Aorta (tissue), 5 donors: ENCODE results near the gene ARHGEF17. TPM values are rescaled to one million over a fixed set of nuclear protein-coding genes. Genes with fewer than 3 reads are reported as not detected.

Experiments
- ATAC-seq: fragments of 200-7000 bp; cut with Tn5 transposase; one replicate; pipeline ENCODE4 v1.9.1; 2022; ENCODE audit warnings: moderate library complexity; ENCODE audit not compliant: low FRiP score
- DNase-seq, 2 donors: peaks; one replicate each; pipeline ENCODE4 v3.0.0-alpha.2; 2020
- H3K27ac ChIP-seq, 2 donors: one replicate each; pipeline ENCODE4 v1.5.1; 2013; ENCODE audit warnings: low read length in 2 of 2, mild to moderate bottlenecking in 2 of 2, moderate library complexity in 2 of 2, control low read depth in 1 of 2, inconsistent platforms in 1 of 2, low read depth in 1 of 2
- H3K27me3 ChIP-seq, 2 donors: one replicate each; pipeline ENCODE4 v1.6.1; 2013; ENCODE audit warnings: control low read depth in 1 of 2, low read length in 1 of 2, mild to moderate bottlenecking in 1 of 2, moderate library complexity in 1 of 2; ENCODE audit not compliant: insufficient read depth in 2 of 2, control insufficient read depth in 1 of 2
- H3K36me3 ChIP-seq, 2 donors: one replicate each; pipeline ENCODE4 v1.6.1; 2013; ENCODE audit warnings: control low read depth in 1 of 2, low read length in 1 of 2, mild to moderate bottlenecking in 1 of 2; ENCODE audit not compliant: insufficient read depth in 2 of 2, control insufficient read depth in 1 of 2
- H3K4me1 ChIP-seq, 2 donors: one replicate each; pipeline ENCODE4 v1.6.1; 2013; ENCODE audit warnings: low read length in 2 of 2, control low read depth in 1 of 2, mild to moderate bottlenecking in 1 of 2, moderate library complexity in 1 of 2; ENCODE audit not compliant: insufficient read depth in 2 of 2, control insufficient read depth in 1 of 2
- H3K4me3 ChIP-seq, 2 donors: one replicate each; pipeline ENCODE4 v1.5.1; 2013; ENCODE audit warnings: low read length in 2 of 2, control low read depth in 1 of 2, mild to moderate bottlenecking in 1 of 2
- H3K9me3 ChIP-seq: one replicate; pipeline ENCODE4 v1.6.1; 2013; ENCODE audit warnings: mild to moderate bottlenecking, low read length; ENCODE audit not compliant: control insufficient read depth
- WGBS, 2 donors: extraction: QIAGEN DNeasy Blood & Tissue Kit; methylation state at CpG; one replicate each; pipeline ENCODE4 v1.1.7; 2013; 5-methylcytosine and 5-hydroxymethylcytosine counted together
- intact Hi-C, 2 donors: fragments of 100-400 bp; cut with DNase I; formaldehyde crosslinking; loops; one replicate each; pipeline versions ENCODE4 v1.14.2 to v1.15.0; 2022
- polyA plus RNA-seq, 2 donors: library from polyadenylated mRNA; stranded (reverse); fragments of 200-250 nt; gene quantifications; one replicate each; pipeline ENCODE4 v1.2.3, GENCODE V29; 2013
- total RNA-seq, 2 donors: library from RNA; stranded (reverse); fragmentation: NEBNext Ultra II Directional; extraction: Animal tissue kit (Norgen Biotek cat#: 25700); gene quantifications; one replicate each; pipeline ENCODE4 v1.2.1, GENCODE V29; 2021
- donor health status: healthy with polysubstance abuse.
- donor health status: Bipolar disorder and iron deficiency.
- donor health status: DM: no; HTN: no; CAD: no.
- donor health status: DM: no; HTN: no; CAD: no.
- donor health status: DM: yes; HTN: yes; CAD: no.

Gene ARHGEF17
- total and polyA plus RNA-seq, 4 donors = 20.5 to 201 (median 170) TPM

DNA sequence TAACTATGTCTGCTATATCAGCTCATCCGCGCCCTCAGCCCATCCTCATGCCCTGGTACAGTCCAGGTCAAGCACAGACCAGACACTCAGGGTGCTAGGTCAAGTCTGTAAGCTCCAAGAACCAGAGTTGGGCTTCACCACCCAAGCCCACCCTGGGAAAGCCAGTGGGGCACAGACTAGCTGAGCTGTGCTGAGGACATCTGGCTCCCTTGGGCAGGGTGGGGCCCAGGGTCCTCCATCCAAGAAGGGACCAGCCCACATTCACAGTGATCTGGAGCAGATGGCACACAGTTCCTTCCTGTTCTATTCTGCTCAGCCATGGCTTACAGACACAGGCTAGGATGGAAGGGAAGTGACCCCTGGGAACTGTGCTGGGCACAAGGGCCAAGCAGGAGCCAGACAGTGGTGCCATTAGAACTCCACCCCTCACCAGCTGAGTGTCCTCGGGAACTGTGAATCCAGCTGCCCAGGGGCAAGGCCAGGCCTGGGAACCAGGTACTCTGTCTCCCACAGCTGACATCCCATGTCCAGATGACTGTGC is 26.8 kb upstream of the ARHGEF17 start:
- ATAC-seq (peak; percentile 30), DNase-seq (peak; percentile 66 to 74)
- Histone ChIP-seq H3K9me3 (no peaks in the 10 kb centered on the region), H3K4me3 (no peak overlapping the region), H3K27ac (no peak overlapping the region), H3K36me3 (no peaks in the 10 kb centered on the region), H3K27me3 (no peaks in the 10 kb centered on the region), H3K4me1 (no peaks in the 10 kb centered on the region)
- intact Hi-C loops = no loop called here
- 92 to 93% methylated on average over 3 of the region's 3 CpGs for WGBS, 2 donors

DNA sequence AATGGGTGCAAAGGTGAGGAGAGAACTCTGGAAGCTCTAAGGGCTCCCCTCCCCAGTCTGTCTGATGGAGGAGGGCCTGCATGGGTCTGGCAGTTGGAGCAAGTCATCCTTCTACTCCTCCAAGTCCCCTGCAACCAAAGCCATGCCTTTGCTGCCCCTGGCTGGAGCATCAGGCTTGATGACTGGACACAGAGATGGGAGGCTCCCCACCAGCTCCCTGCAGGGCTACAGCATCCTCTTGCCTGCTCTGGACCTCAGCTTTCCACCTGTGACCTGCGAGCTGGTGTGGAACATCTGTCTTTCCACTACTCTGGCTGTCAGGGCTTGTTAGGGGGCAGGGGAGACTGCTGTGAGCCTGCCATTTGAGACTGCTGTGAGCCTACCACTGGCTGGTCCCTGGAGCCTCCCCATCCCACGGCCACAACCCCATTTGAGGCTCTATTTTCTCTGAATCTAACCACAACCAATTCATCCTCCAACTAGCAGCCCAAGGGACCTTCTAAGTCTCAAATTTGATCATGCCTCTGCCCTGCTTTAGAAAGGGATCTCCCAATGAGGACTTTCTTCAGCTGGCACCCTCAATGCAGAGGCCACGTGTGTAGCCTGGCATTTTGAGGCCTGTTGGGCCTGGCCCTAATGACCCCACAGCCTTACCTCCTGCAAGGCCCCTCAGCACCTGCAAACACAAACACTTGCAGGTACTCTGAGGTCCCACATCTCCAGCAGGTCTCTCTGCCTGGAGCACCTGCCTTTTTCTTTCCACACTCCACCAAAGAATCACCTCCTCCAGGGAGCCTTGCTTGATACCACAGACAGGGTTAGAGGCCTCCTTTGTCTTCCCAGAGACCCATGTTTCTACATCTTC is 26.0 kb upstream of the ARHGEF17 start:
- WGBS, 2 donors = 90 to 94% methylated on average over 3 of the region's 3 CpGs
- ATAC-seq (no peak), DNase-seq (peak; percentile 36 to 43)
- Histone ChIP-seq H3K4me3 (no peak overlapping the region), H3K9me3 (no peaks in the 10 kb centered on the region), H3K27ac (no peak overlapping the region), H3K27me3 (no peaks in the 10 kb centered on the region), H3K36me3 (no peaks in the 10 kb centered on the region), H3K4me1 (no peaks in the 10 kb centered on the region)
- intact Hi-C loops = no loop called here

- H3K4me3 ChIP-seq = no peak overlapping the region
- intact Hi-C loops = no loop called here
- no peaks in the 10 kb centered on the region for H3K4me1 ChIP-seq
- no peaks in the 10 kb centered on the region for H3K9me3 ChIP-seq
- H3K27me3 ChIP-seq = no peaks in the 10 kb centered on the region
- DNase-seq (peak in 1 of 2 donors; percentile 65), ATAC-seq (no peak)
- no peaks in the 10 kb centered on the region for H3K36me3 ChIP-seq
- no peak overlapping the region for H3K27ac ChIP-seq
- WGBS, 2 donors = 82 to 84% methylated on average over 10 of the region's 10 CpGs
Measured at GRCh38 chr11:73283276-73284000, 24.6 kb upstream of the ARHGEF17 start.

DNA sequence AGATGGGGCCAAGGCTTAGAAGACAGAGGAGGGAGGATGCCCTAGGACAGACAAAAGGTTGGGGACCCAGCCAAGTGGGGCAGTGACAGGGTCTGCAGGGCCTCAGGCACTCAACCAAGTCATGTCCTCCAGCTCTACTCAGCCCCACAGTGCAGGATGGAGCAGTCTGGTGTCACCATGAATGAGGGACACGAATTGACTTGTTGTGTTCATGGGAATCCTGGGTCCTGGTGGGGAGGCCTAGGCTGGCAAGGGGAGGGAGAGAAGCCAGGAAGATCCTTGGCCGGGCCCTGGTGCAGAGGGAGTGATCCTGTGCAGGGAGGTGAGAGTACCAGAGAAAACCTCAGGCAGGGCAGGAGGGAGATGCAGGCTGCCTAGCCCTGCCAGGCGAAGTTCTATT is 24.0 kb upstream of the ARHGEF17 start:
- Histone ChIP-seq H3K4me3 (no peak overlapping the region), H3K27ac (no peak overlapping the region), H3K9me3 (no peaks in the 10 kb centered on the region), H3K36me3 (no peaks in the 10 kb centered on the region), H3K4me1 (no peaks in the 10 kb centered on the region), H3K27me3 (no peaks in the 10 kb centered on the region)
- 92 to 96% methylated on average over 3 of the region's 3 CpGs for WGBS, 2 donors
- DNase-seq (peak in 1 of 2 donors; percentile 30), ATAC-seq (no peak)
- intact Hi-C loops = no loop called here

- Histone ChIP-seq H3K36me3 (no peaks in the 10 kb centered on the region), H3K27me3 (no peaks in the 10 kb centered on the region), H3K4me1 (no peaks in the 10 kb centered on the region), H3K27ac (no peak overlapping the region), H3K4me3 (no peak overlapping the region), H3K9me3 (no peaks in the 10 kb centered on the region)
- 87 to 89% methylated on average over 1 of the region's 1 CpG for WGBS, 2 donors
- intact Hi-C loops = loop anchor here in 1 of 2 donors (5.0 kb wide), 1 partner anchor 98 kb away; no protein-coding TSS in a partner anchor
- peak in 1 of 2 donors; percentile 40 for DNase-seq
- ATAC-seq = no peak
Measured at GRCh38 chr11:73285721-73286120, 22.4 kb upstream of the ARHGEF17 start.

- WGBS, 2 donors = 94 to 95% methylated on average over 9 of the region's 9 CpGs
- no peaks in the 10 kb centered on the region for H3K9me3 ChIP-seq
- H3K27ac ChIP-seq = no peak overlapping the region
- no peak overlapping the region for H3K4me3 ChIP-seq
- H3K36me3 ChIP-seq = no peaks in the 10 kb centered on the region
- intact Hi-C loops = loop anchor here in 1 of 2 donors (5.0 kb wide), 1 partner anchor 99 kb away; no protein-coding TSS in a partner anchor
- H3K4me1 ChIP-seq = no peaks in the 10 kb centered on the region
- ATAC-seq (no peak), DNase-seq (peak; percentile 4 to 11)
- no peaks in the 10 kb centered on the region for H3K27me3 ChIP-seq
Measured at GRCh38 chr11:73286240-73286810, 21.8 kb upstream of the ARHGEF17 start.

- Histone ChIP-seq H3K36me3 (no peaks in the 10 kb centered on the region), H3K27ac (no peak overlapping the region), H3K27me3 (no peaks in the 10 kb centered on the region), H3K4me3 (no peak overlapping the region), H3K4me1 (no peaks in the 10 kb centered on the region), H3K9me3 (no peaks in the 10 kb centered on the region)
- 85 to 87% methylated on average over 10 of the region's 10 CpGs for WGBS, 2 donors
- ATAC-seq = no peak
- intact Hi-C loops = loop anchor here (2.0 to 5.0 kb wide), 2 partner anchors 47 to 100 kb away; no protein-coding TSS in a partner anchor
- peak; percentile 60 to 70 for DNase-seq
Measured at GRCh38 chr11:73287400-73288101, 20.5 kb upstream of the ARHGEF17 start.
